ENCODE measurements around the gene TMEM87B.

DNA sequence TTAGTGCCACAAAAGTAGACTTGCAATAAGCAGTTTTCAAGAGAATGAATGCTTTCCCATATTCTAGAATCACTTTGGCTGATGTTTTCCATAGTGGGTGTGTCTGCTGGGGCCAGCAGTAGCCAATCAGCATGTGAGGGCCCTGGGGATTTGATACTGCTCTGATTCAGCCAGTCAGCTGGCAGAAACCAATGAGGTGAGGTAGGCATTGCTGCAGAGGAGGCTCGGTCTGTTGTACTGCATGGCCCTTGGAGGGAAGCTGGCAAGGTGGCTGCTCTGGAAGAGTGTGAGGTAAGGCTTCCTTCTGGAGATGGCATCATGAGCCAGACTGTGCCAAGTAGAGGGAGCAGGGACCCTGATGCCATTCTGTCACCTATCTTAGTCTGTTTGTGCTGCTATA is 22.7 kb downstream of the TMEM87B start:
- TF ChIP-seq, protein P1, sequence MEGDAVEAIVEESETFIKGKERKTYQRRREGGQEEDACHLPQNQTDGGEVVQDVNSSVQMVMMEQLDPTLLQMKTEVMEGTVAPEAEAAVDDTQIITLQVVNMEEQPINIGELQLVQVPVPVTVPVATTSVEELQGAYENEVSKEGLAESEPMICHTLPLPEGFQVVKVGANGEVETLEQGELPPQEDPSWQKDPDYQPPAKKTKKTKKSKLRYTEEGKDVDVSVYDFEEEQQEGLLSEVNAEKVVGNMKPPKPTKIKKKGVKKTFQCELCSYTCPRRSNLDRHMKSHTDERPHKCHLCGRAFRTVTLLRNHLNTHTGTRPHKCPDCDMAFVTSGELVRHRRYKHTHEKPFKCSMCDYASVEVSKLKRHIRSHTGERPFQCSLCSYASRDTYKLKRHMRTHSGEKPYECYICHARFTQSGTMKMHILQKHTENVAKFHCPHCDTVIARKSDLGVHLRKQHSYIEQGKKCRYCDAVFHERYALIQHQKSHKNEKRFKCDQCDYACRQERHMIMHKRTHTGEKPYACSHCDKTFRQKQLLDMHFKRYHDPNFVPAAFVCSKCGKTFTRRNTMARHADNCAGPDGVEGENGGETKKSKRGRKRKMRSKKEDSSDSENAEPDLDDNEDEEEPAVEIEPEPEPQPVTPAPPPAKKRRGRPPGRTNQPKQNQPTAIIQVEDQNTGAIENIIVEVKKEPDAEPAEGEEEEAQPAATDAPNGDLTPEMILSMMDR (IDR thresholded peaks at IDR 0.05) = no peak
- TF ChIP-seq POLR2A (IDR thresholded peaks at IDR 0.05) (no peak), EP300 (IDR thresholded peaks at IDR 0.05) (no peak)

Measured in ovary (tissue), 3 donors.